ENCODE measurements around the gene BACH2. TPM values are rescaled to one million over a fixed set of nuclear protein-coding genes. Genes with fewer than 3 reads are reported as not detected.
"Not testable (repeated sequence)": the region's sequence is repeated elsewhere in the genome, so short reads cannot be mapped to it uniquely, and the experiment has no call there.

Gene BACH2
- total and polyA plus RNA-seq, 2 experiments from 2014 or later: under 0.01 TPM; not detected in 1

- H2AFZ ChIP-seq: no peak overlapping the region
- no peaks in the 10 kb centered on the region for H3K4me1 ChIP-seq (ENCODE audit: insufficient read depth)
- 67 to 69% methylated on average over 4 of the region's 4 CpGs for WGBS, 2 experiments (ENCODE audit: low coverage in 1 of 2, low lambda C conversion rate in 2 of 2, missing lambda C conversion rate in 2 of 2)
- no peaks in the 10 kb centered on the region for H3K79me2 ChIP-seq (ENCODE audit: insufficient read depth)
- H3K9me3 ChIP-seq (ENCODE audit: low read depth): no peaks in the 10 kb centered on the region
- H3F3A ChIP-seq (ENCODE audit: insufficient read depth): no peaks in the 10 kb centered on the region
- no peak for TF ChIP-seq EZH2phosphoT487 (IDR thresholded peaks at IDR 0.05; ENCODE audit: insufficient read depth, low read depth)
- TF ChIP-seq EZH2 (IDR thresholded peaks at IDR 0.05; ENCODE audit: insufficient read depth, poor library complexity, severe bottlenecking): no peak
- no peaks in the 10 kb centered on the region; the same call in 1 of the 2 replicates for H3K27me3 ChIP-seq (replicated peaks; ENCODE audit: insufficient read depth)
- H3K27ac ChIP-seq: no peak overlapping the region
- in situ Hi-C loops (cut with MboI): no loop called here
- no peak overlapping the region for H3K9ac ChIP-seq
- no peak overlapping the region for H3K4me2 ChIP-seq (ENCODE audit: unreplicated experiment)
- no peaks in the 10 kb centered on the region for H3K9me2 ChIP-seq (ENCODE audit: insufficient read depth)
- no peak overlapping the region for H3K4me3 ChIP-seq
- H3K36me3 ChIP-seq (ENCODE audit: low read depth): no peaks in the 10 kb centered on the region
- no peak for DNase-seq
- no peaks in the 10 kb centered on the region for H4K20me1 ChIP-seq (ENCODE audit: insufficient read depth)
Measured at GRCh38 chr6:89917216-89917615, 379.4 kb downstream of the BACH2 start.

- Histone ChIP-seq H3K9ac (no peak overlapping the region), H3F3A (ENCODE audit: insufficient read depth) (no peaks in the 10 kb centered on the region), H3K4me3 (no peak overlapping the region), H3K4me1 (ENCODE audit: insufficient read depth) (no peaks in the 10 kb centered on the region), H3K27ac (no peak overlapping the region), H3K9me3 (ENCODE audit: low read depth) (no peaks in the 10 kb centered on the region), H4K20me1 (ENCODE audit: insufficient read depth) (no peaks in the 10 kb centered on the region), H3K36me3 (ENCODE audit: low read depth) (no peaks in the 10 kb centered on the region), H3K79me2 (ENCODE audit: insufficient read depth) (no peaks in the 10 kb centered on the region), H3K9me2 (ENCODE audit: insufficient read depth) (no peaks in the 10 kb centered on the region), H3K27me3 (replicated peaks; ENCODE audit: insufficient read depth) (no peaks in the 10 kb centered on the region; the same call in 1 of the 2 replicates), H3K4me2 (ENCODE audit: unreplicated experiment) (no peak overlapping the region), H2AFZ (no peak overlapping the region)
- 65 to 72% methylated on average over 3 of the region's 3 CpGs for WGBS, 2 experiments (ENCODE audit: low coverage in 1 of 2, low lambda C conversion rate in 2 of 2, missing lambda C conversion rate in 2 of 2)
- in situ Hi-C loops (cut with MboI): no loop called here
- no peak for DNase-seq
- TF ChIP-seq EZH2phosphoT487 (IDR thresholded peaks at IDR 0.05; ENCODE audit: insufficient read depth, low read depth): no peak
- TF ChIP-seq EZH2 (IDR thresholded peaks at IDR 0.05; ENCODE audit: insufficient read depth, poor library complexity, severe bottlenecking): no peak
Measured at GRCh38 chr6:89916136-89916920, 380.3 kb downstream of the BACH2 start.

- no peak overlapping the region for H3K4me3 ChIP-seq
- in situ Hi-C loops (cut with MboI): no loop called here
- no peaks in the 10 kb centered on the region for H3F3A ChIP-seq (ENCODE audit: insufficient read depth)
- 27% methylated on average over 1 of the region's 1 CpG; no CpG with 5 or more reads in 1 of the 2 experiments for WGBS, 2 experiments (ENCODE audit: low coverage in 1 of 2, low lambda C conversion rate in 2 of 2, missing lambda C conversion rate in 2 of 2)
- no peaks in the 10 kb centered on the region for H3K4me1 ChIP-seq (ENCODE audit: insufficient read depth)
- H2AFZ ChIP-seq: no peak overlapping the region
- no peaks in the 10 kb centered on the region for H3K9me2 ChIP-seq (ENCODE audit: insufficient read depth)
- no peak overlapping the region for H3K4me2 ChIP-seq (ENCODE audit: unreplicated experiment)
- TF ChIP-seq EZH2phosphoT487 (IDR thresholded peaks at IDR 0.05; ENCODE audit: insufficient read depth, low read depth) (no peak), EZH2 (IDR thresholded peaks at IDR 0.05; ENCODE audit: insufficient read depth, poor library complexity, severe bottlenecking) (no peak)
- no peaks in the 10 kb centered on the region for H4K20me1 ChIP-seq (ENCODE audit: insufficient read depth)
- H3K36me3 ChIP-seq (ENCODE audit: low read depth): no peaks in the 10 kb centered on the region
- DNase-seq: no peak
- H3K9ac ChIP-seq: no peak overlapping the region
- no peak overlapping the region for H3K27ac ChIP-seq
- H3K79me2 ChIP-seq (ENCODE audit: insufficient read depth): no peaks in the 10 kb centered on the region
- no peaks in the 10 kb centered on the region for H3K9me3 ChIP-seq (ENCODE audit: low read depth)
- H3K27me3 ChIP-seq (replicated peaks; ENCODE audit: insufficient read depth): no peaks in the 10 kb centered on the region; the same call in 1 of the 2 replicates
Measured at GRCh38 chr6:89910902-89911240, 385.8 kb downstream of the BACH2 start.

DNA sequence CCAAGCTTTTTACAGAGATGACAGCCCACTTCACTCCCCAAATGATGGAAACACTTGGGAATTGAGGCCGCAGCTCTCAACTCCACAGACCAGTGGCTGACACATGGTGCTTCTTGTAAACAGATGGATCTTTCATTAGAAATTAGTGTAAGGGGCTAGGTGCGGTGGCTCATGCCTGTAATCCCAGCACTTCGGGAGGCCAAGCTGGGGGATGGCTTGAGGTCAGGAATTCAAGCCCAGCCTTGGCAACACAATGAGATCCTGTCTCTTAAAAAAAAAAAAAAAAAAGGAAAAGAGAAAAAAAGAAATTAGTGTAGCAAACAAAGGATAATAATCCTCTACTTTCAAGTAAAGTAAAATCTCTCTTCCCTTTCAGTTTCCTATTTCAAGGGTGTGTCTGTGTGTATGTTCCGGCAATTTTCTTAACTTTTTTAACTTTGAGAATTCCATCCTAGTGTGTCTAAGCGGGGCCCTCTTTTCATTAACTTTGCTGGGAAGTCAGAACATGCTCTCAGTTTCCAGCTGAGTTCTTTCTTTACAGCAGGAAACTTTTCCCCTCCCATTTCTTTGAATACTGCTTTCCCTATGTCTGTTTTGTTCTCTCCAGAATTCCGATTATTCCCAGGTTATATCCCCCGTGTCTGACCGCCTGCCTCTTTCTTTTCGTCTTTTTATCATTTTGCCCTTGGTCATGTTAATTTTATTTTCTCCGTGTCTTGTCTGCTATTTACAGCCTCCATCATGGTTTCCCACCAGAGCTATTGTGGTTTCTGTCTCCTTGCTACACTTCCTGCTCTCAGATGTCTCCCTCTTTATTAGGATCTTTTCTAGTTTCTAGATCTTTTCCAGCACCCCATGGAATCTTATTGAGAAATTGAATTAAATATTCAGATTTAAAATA, 386.4 kb downstream of the BACH2 start:
- H3K9me2 ChIP-seq (ENCODE audit: insufficient read depth); H3K9ac ChIP-seq; H3K27me3 ChIP-seq (replicated peaks; ENCODE audit: insufficient read depth); H3K79me2 ChIP-seq (ENCODE audit: insufficient read depth); H3K27ac ChIP-seq; H3K4me3 ChIP-seq; H3K9me3 ChIP-seq (ENCODE audit: low read depth); H3K4me2 ChIP-seq (ENCODE audit: unreplicated experiment); DNase-seq; H2AFZ ChIP-seq; H4K20me1 ChIP-seq (ENCODE audit: insufficient read depth); H3F3A ChIP-seq (ENCODE audit: insufficient read depth); H3K36me3 ChIP-seq (ENCODE audit: low read depth); in situ Hi-C loops (cut with MboI); H3K4me1 ChIP-seq (ENCODE audit: insufficient read depth): not testable (repeated sequence)
- 57 to 58% methylated on average over 10 of the region's 10 CpGs for WGBS, 2 experiments (ENCODE audit: low coverage in 1 of 2, low lambda C conversion rate in 2 of 2, missing lambda C conversion rate in 2 of 2)

All from GM23248 (cell line).